Thoracic aorta (tissue), 2 donors: ENCODE results near the gene BANF1. TPM values are rescaled to one million over a fixed set of nuclear protein-coding genes. Genes with fewer than 3 reads are reported as not detected.

Experiments
- ATAC-seq: fragments of 150-250 bp; one replicate; pipeline ENCODE4 v1.8.0; 2017; ENCODE audit warnings: low read depth; ENCODE audit not compliant: insufficient number of reproducible peaks, low FRiP score
- DNase-seq: peaks from one replicate; pipeline ENCODE4 v3.0.0-alpha.2; 2020; ENCODE audit warnings: low spot score
- H3K27ac ChIP-seq, 2 donors: fragments of 200-600 bp; sonication (generic); 1 replicate in 1 of 2; 2 replicates in 1 of 2; pipeline ENCODE4 v1.5.1; 2016; ENCODE audit warnings: mild to moderate bottlenecking in 2 of 2, moderate library complexity in 2 of 2
- H3K27me3 ChIP-seq: fragments of 200-600 bp; sonication (generic); replicated peaks from 2 replicates; pipeline ENCODE4 v1.6.0; 2016; ENCODE audit warnings: mild to moderate bottlenecking; ENCODE audit not compliant: insufficient read depth
- H3K36me3 ChIP-seq: fragments of 200-600 bp; sonication (generic); one replicate; pipeline ENCODE4 v1.5.1; 2016
- H3K4me1 ChIP-seq, 2 donors: fragments of 200-600 bp; sonication (generic); 1 replicate in 1 of 2; 2 replicates in 1 of 2; pipeline versions ENCODE4 v1.5.1 to v1.6.0; 2016; ENCODE audit warnings: low read depth in 2 of 2, mild to moderate bottlenecking in 1 of 2; ENCODE audit not compliant: control insufficient read depth in 1 of 2
- H3K4me3 ChIP-seq: fragments of 200-600 bp; sonication (generic); 2 replicates; pipeline ENCODE4 v1.5.1; 2016; ENCODE audit warnings: mild to moderate bottlenecking
- H3K9me3 ChIP-seq: fragments of 200-600 bp; sonication (generic); 2 replicates; pipeline ENCODE4 v1.5.1; 2016
- CTCF ChIP-seq: fragments of 200-600 bp; sonication (generic); IDR thresholded peaks from one replicate; pipeline ENCODE4 v1.5.1; 2019; ENCODE audit warnings: antibody characterized with exemption
- total RNA-seq, 2 donors: library from RNA; depleted of rRNA; stranded (reverse); fragments of >200 nt; gene quantifications; one replicate each; pipeline versions ENCODE4 v1.1.0 to v1.2.3, GENCODE V29; 2016

BANF1 gene
- total RNA-seq, 2 donors from 2014 or later, result 22.2 to 60.0 TPM

DNA sequence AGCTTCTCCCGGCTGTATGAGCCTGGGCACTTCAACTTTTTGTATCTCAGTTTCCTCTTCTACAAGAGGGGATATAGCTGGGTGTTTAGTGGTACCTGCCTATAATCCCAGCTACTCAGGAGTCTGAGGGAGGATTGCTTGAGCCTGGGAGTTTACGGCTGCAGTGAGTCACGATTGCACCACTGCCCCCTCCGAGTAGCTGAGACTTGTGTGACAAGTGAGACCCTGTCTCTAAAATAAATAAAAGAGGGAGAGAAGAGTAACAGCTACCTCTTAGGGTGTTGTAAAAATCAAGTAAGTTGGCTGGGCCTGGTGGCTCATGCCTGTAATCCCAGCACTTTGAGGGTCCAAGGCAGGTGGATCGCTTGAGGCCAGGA lies 34.0 kb downstream of the BANF1 start:
- no peak overlapping the region for H3K27ac ChIP-seq
- no peak for ATAC-seq
- H3K4me3 ChIP-seq, result no peak overlapping the region
- no peaks in the 10 kb centered on the region for H3K27me3 ChIP-seq
- DNase-seq, result no peak
- no peaks in the 10 kb centered on the region for H3K4me1 ChIP-seq
- H3K36me3 ChIP-seq, result no peaks in the 10 kb centered on the region
- no peak for TF ChIP-seq CTCF
- H3K9me3 ChIP-seq, result no peaks in the 10 kb centered on the region

- no peak overlapping the region for H3K27ac ChIP-seq
- ATAC-seq (no peak), DNase-seq (no peak)
- H3K27me3 ChIP-seq, result no peaks in the 10 kb centered on the region
- H3K4me3 ChIP-seq, result no peak overlapping the region
- no peaks in the 10 kb centered on the region for H3K36me3 ChIP-seq
- no peaks in the 10 kb centered on the region for H3K9me3 ChIP-seq
- H3K4me1 ChIP-seq, result no peaks in the 10 kb centered on the region
- no peak for TF ChIP-seq CTCF
Measured at GRCh38 chr11:66037327-66037726, 35.0 kb downstream of the BANF1 start.

- Histone ChIP-seq H3K36me3 (no peaks in the 10 kb centered on the region), H3K4me3 (no peak overlapping the region), H3K4me1 (no peaks in the 10 kb centered on the region), H3K9me3 (no peaks in the 10 kb centered on the region), H3K27me3 (no peaks in the 10 kb centered on the region), H3K27ac (no peak overlapping the region)
- no peak for ATAC-seq
- no peak for DNase-seq
- no peak for TF ChIP-seq CTCF
Measured at GRCh38 chr11:66039765-66040164, 37.5 kb downstream of the BANF1 start.

DNA sequence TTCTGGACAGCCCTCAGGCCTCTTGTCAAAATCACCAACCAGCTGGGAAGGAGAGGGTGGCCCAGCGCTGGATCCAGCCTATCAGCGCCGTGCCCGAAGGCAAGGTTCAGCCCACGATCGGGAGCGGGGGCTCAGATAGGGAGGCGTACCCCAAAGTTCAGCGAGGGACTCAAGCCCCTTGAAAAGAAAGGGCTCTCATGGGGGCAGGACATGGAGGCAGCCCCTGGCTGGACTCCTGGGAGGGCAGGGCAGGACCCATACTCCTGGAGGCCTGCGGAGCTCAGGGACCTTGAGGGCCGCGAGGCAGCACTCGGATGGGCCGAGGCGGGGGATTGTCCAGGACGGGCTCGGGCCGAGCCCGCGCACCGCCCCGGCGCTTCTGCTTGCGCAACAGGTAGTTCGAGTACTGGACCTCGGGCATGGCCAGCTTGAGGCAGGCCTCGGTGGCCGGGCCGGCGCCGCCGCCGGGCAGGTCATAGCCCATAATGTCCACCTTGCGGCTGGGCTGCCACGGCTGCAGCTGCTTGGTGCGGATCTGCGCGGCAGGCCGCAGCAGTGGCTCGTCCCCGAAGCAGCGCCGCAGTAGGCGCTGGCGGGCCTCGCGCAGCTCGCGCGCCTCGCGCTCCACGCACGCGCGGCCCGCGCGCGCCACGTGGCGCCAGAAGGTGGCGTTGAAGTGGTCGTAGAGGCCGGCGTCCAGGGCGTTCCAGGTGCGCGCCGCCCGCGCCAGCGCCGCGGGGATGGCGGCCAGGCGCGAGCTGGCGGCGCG lies 40.1 kb downstream of the BANF1 start:
- Histone ChIP-seq H3K9me3 (no peaks in the 10 kb centered on the region), H3K4me1 (no peaks in the 10 kb centered on the region), H3K36me3 (no peaks in the 10 kb centered on the region), H3K27ac (no peak overlapping the region), H3K27me3 (no peaks in the 10 kb centered on the region), H3K4me3 (no peak overlapping the region)
- no peak for TF ChIP-seq CTCF
- ATAC-seq, result no peak
- DNase-seq, result no peak

DNA sequence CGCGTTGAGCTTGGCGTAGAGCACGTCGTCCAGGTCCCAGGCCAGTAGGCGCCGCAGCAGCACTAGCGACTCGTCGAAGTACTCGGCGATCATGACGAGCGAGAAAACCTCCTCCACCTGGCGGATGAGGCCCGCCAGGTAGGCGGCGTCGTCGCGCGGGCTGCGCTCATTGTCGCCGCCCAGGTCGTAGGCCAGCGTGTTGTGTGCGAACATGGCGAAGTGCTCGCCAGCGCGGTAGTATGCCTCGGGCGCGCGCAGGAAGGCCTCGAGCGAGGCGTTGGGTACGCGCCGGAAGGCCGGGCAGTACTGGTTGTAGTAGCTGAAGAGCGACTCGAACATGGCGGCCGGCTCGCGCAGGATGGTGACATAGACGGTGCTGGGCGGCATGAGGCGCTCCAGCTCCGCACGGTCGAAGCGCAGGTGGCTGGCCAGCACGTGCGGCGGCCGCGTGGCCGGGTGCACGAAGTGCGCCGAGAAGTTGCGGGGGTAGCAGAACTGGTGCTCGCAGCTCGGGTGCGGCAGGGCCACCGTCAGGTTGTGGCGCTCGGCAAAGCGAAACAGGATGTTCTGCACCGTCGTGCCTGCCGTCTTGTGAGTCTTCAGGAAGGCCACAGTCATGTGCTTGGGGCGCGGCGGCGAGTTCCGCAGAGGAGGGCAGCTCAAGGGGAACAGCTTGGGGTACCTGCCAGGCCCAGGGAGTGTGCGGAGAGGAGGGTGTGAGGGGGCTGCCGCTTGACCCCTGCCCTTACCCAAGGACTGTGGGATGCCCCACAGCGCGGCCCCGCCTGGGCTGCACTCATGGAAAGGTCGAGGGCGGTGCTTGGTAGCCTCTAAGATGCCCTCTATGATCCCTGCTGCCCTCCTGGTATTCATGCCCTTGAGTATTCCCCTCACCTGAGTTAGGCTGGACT lies 40.9 kb downstream of the BANF1 start:
- H3K9me3 ChIP-seq, result no peaks in the 10 kb centered on the region
- ATAC-seq (no peak), DNase-seq (no peak)
- no peak overlapping the region for H3K27ac ChIP-seq
- no peak for TF ChIP-seq CTCF
- H3K4me1 ChIP-seq, result peaks cover 0 to 8% of the 10 kb centered on the region in 2 donors
- no peaks in the 10 kb centered on the region for H3K36me3 ChIP-seq
- H3K4me3 ChIP-seq, result no peak overlapping the region
- no peaks in the 10 kb centered on the region for H3K27me3 ChIP-seq
